Mesodermal cell (in vitro differentiated cells): ENCODE measurements around the gene GABRD.

Experiments used
- H3K27ac ChIP-seq: 2 replicates; pipeline ENCODE4 v1.7.0; 2013; ENCODE audit warnings: mild to moderate bottlenecking, low read depth, low read length, moderate library complexity; ENCODE audit not compliant: severe bottlenecking
- H3K36me3 ChIP-seq: 2 replicates; pipeline ENCODE4 v1.7.1; 2013; ENCODE audit warnings: mild to moderate bottlenecking, low read length, moderate library complexity; ENCODE audit not compliant: control insufficient read depth, insufficient read depth
- H3K4me1 ChIP-seq: one replicate; pipeline ENCODE4 v1.7.1; 2013; ENCODE audit warnings: mild to moderate bottlenecking, low read length; ENCODE audit not compliant: insufficient read depth, control insufficient read depth, poor library complexity, severe bottlenecking
- H3K4me3 ChIP-seq: 2 replicates; pipeline ENCODE4 v1.7.0; 2013; ENCODE audit warnings: low read length, control low read depth, mild to moderate bottlenecking; ENCODE audit not compliant: insufficient read depth, poor library complexity, severe bottlenecking; ENCODE audit errors: extremely low read depth
- H3K9me3 ChIP-seq: 2 replicates; pipeline ENCODE4 v1.7.1; 2013; ENCODE audit warnings: mild to moderate bottlenecking, low read length, moderate library complexity; ENCODE audit not compliant: control insufficient read depth
- WGBS, 2 experiments: methylation state at CpG; one replicate each; pipeline ENCODE4 v1.1.5; 2013; ENCODE audit warnings: missing lambda C conversion rate in 2 of 2; ENCODE audit not compliant: insufficient coverage in 2 of 2; 5-methylcytosine and 5-hydroxymethylcytosine counted together

GABRD gene

DNA sequence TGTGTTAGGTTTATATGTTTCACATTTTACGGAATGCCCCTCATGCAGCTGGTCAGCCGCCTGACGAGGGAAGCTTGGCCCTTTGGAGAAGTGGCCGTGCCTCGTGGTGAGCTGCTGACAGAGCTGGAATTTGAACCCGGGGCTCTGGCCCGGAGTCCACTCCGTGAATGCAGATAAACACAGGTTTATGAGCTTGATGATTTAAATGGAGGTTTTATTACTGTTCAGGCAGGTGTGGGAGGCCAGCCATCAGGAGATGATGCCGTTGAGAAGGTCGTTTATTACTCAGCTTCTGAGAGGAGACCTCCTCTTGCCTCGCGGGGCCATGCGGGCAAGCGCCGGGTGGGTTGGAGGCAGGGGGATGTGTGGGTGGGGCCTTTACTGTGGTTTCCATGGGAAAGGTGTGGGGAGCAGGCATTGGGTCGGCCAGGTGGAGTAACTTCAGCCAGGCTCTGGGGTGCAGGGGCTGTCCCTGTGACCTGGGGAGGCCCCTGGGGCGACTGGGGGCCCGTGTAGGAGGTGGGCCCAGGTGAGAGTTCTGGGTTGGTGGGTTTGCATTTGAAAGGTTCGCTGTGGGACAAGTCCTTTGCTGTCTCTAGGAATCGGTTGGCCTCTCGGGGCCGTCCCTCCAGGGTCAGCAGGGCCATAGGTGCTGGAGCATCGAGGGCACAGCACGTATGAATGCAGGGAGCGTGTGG lies 53.1 kb downstream of the GABRD start:
- peaks cover 4% of the 10 kb centered on the region for H3K9me3 ChIP-seq
- no peak overlapping the region for H3K27ac ChIP-seq
- no peak overlapping the region for H3K4me3 ChIP-seq
- 89 to 94% methylated on average over 18 to 24 of the region's 25 CpGs for WGBS, 2 experiments
- no peaks in the 10 kb centered on the region for H3K4me1 ChIP-seq
- H3K36me3 ChIP-seq = no peaks in the 10 kb centered on the region

DNA sequence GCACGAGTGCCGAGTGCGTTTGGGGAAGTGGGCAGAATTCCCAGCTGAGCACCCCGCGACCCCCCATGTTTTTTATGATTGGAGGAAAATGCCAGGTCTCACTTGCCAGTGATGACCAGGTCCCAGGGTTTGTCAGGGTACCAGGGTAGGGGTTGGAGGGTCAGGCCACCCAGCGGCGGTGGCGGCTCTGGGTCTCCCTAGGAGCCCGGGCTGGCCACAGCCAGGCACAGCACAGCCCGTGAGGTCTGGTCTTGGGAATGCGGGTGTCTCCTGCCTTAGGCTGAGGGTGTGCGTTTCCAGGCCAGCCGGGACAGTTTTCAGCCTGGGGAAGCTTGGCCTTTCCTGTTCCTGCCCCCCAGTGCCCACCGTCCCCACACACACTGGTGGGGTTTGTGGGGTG lies 53.7 kb downstream of the GABRD start:
- Histone ChIP-seq H3K4me1 (no peaks in the 10 kb centered on the region), H3K27ac (no peak overlapping the region), H3K4me3 (no peak overlapping the region), H3K9me3 (peaks cover 9% of the 10 kb centered on the region), H3K36me3 (no peaks in the 10 kb centered on the region)
- WGBS, 2 experiments = 94 to 97% methylated on average over 9 to 14 of the region's 14 CpGs

- WGBS, 2 experiments = 88 to 89% methylated on average over 47 to 54 of the region's 59 CpGs
- no peak overlapping the region for H3K27ac ChIP-seq
Measured at GRCh38 chr1:2073382-2074230, 54.5 kb downstream of the GABRD start.

GRCh38 chr1:2074396-2074795 lies 55.3 kb downstream of the GABRD start:
- H3K4me3 ChIP-seq = no peak overlapping the region
- H3K4me1 ChIP-seq = no peaks in the 10 kb centered on the region
- 92 to 93% methylated on average over 15 to 16 of the region's 19 CpGs for WGBS, 2 experiments
- no peaks in the 10 kb centered on the region for H3K36me3 ChIP-seq
- no peak overlapping the region for H3K27ac ChIP-seq
- H3K9me3 ChIP-seq = peaks cover 23% of the 10 kb centered on the region

More at GRCh38 chr1:2073382-2074230, 54.5 kb downstream of the GABRD start:
- Histone ChIP-seq H3K9me3 (peaks cover 16% of the 10 kb centered on the region), H3K4me1 (no peaks in the 10 kb centered on the region), H3K4me3 (no peak overlapping the region), H3K36me3 (no peaks in the 10 kb centered on the region)

DNA sequence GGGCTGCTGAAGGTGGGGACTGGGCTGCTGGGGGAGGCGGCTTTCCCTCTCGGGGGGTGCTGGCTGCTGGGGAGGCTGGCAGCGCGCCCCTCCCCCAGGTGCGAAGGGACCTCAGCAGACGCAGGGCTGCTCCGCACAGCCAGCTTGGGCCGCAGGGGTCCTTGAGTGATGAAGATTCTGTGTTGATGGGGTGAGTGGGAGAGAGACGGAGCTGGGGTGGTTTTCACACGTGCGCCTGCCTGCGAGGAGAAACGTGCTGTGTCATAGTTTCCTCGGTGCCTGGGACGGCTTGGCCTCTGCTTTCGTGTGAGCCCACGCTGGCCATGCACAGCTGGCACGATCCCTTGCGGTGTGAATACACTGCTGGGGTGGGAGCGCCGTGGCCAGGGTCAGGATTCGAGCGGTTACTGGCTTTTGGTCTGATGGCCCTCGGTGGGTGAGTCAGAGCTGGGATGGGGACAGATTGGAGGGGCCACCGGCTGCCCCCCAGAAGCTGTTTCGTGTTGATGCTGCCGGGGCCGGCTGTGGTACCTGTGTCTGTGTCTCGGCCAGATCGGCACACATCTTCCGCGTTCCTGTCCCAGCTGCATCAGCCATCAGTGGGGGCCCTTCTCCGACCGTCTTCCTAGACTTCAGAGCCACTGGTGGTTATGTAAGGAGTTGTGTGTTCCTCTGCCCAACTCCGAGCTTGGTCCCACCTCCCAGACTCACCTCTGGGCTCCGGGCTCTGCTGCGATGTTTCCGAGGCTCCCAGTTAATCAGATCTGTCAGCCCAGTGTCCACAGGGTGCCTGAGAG lies 56.0 kb downstream of the GABRD start:
- H3K36me3 ChIP-seq = no peaks in the 10 kb centered on the region
- 87 to 90% methylated on average over 21 to 31 of the region's 38 CpGs for WGBS, 2 experiments
- H3K4me3 ChIP-seq = no peak overlapping the region
- peaks cover 27% of the 10 kb centered on the region for H3K9me3 ChIP-seq
- H3K4me1 ChIP-seq = no peaks in the 10 kb centered on the region
- no peak overlapping the region for H3K27ac ChIP-seq

- 93 to 95% methylated on average over 19 to 21 of the region's 21 CpGs for WGBS, 2 experiments
- no peaks in the 10 kb centered on the region for H3K36me3 ChIP-seq
- no peaks in the 10 kb centered on the region for H3K4me1 ChIP-seq
- H3K9me3 ChIP-seq = peaks cover 27% of the 10 kb centered on the region
- H3K4me3 ChIP-seq = no peak overlapping the region
- no peak overlapping the region for H3K27ac ChIP-seq
Measured at GRCh38 chr1:2076826-2077225, 57.7 kb downstream of the GABRD start.

GRCh38 chr1:2078170-2078569 lies 59.0 kb downstream of the GABRD start:
- Histone ChIP-seq H3K27ac (no peak overlapping the region), H3K36me3 (no peaks in the 10 kb centered on the region), H3K9me3 (peaks cover 27% of the 10 kb centered on the region), H3K4me3 (no peak overlapping the region), H3K4me1 (no peaks in the 10 kb centered on the region)
- WGBS, 2 experiments = 96 to 97% methylated on average over 5 of the region's 7 CpGs

- no peaks in the 10 kb centered on the region for H3K36me3 ChIP-seq
- peaks cover 27% of the 10 kb centered on the region for H3K9me3 ChIP-seq
- H3K4me3 ChIP-seq = no peak overlapping the region
- H3K27ac ChIP-seq = no peak overlapping the region
- no peaks in the 10 kb centered on the region for H3K4me1 ChIP-seq
- 94 to 97% methylated on average over 28 of the region's 28 CpGs for whole genome bisulfite sequencing, 2 experiments
Measured at GRCh38 chr1:2079396-2080085, 60.4 kb downstream of the GABRD start.

- H3K4me1 ChIP-seq = no peaks in the 10 kb centered on the region
- 97 to 100% methylated on average over 3 to 14 of the region's 16 CpGs for WGBS, 2 experiments
- no peak overlapping the region for H3K4me3 ChIP-seq
- no peak overlapping the region for H3K27ac ChIP-seq
- H3K9me3 ChIP-seq = peaks cover 27% of the 10 kb centered on the region
- no peaks in the 10 kb centered on the region for H3K36me3 ChIP-seq
Measured at GRCh38 chr1:2080140-2080539, 61.0 kb downstream of the GABRD start.
